SH-SY5Y (cell line): ENCODE data around the gene MICAL2.

Experiments used
- GATA2 ChIP-seq: IDR thresholded peaks from 2 replicates; pipeline ENCODE4 v1.6.1; 2011; ENCODE audit warnings: mild to moderate bottlenecking, low read depth, low read length
- GATA3 ChIP-seq: IDR thresholded peaks from 2 replicates; pipeline ENCODE4 v1.6.1; 2011; ENCODE audit warnings: low read depth, mild to moderate bottlenecking, low read length, moderate library complexity

DNA sequence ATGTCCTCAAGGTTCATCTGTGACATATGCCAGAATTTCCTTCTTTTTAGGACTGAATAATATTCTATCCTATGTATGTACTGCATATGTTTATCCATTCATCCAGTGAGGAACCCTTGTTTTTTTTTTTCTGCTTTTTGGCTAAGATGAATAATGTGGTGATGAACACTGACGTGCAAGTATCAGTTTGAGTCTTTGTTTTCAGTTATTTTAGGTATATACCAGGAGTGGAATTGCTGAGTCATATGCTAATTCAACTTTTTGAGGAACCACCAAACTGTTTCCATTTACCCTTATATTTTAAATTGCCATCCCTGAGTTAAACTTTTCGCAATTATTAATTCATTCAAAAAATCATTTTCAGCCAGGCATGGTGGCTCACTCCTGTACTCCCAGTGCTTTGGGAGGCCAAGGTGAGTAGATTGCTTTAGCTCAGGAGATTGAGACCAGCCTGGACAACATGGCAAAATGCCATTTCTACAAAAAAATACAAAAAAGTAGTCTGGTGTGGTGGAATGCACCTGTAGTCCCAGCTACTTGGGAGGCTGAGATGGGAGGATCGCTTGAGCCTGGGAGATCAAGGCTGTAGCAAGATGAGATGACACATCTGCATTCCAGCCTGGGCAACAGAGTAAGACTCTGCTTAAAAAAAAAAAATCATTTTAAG lies 64.2 kb downstream of the MICAL2 start:
- no peak for TF ChIP-seq GATA3
- TF ChIP-seq GATA2, result no peak
